SK-N-SH treated with all-trans-retinoic acid at 6 μM for 48 hours (cell line): Measurements from ENCODE around the gene MRAS.

Experiments
- ARNTL ChIP-seq: fragments of 450-650 bp; formaldehyde crosslinking; IDR thresholded peaks from 2 replicates; pipeline ENCODE4 v1.5.0; 2020; ENCODE audit warnings: low read depth, mild to moderate bottlenecking, moderate library complexity, borderline replicate concordance
- BACH2 ChIP-seq: fragments of 250-450 bp; sonication (Bioruptor Pico); IDR thresholded peaks from 2 replicates; pipeline ENCODE4 v1.9.0; 2021; ENCODE audit warnings: mild to moderate bottlenecking, borderline replicate concordance
- SNAI2 ChIP-seq: fragments of 250-450 bp; sonication (Bioruptor Pico); IDR thresholded peaks from 2 replicates; pipeline ENCODE4 v1.5.0; 2020; ENCODE audit warnings: mild to moderate bottlenecking, moderate library complexity
- TCF4 ChIP-seq: fragments of 250-450 bp; sonication (Bioruptor Pico); IDR thresholded peaks from 2 replicates; pipeline ENCODE4 v1.8.0; 2021; ENCODE audit warnings: mild to moderate bottlenecking, moderate library complexity, borderline replicate concordance
- TOX ChIP-seq: fragments of 250-450 bp; sonication (Bioruptor Pico); IDR thresholded peaks from 2 replicates; pipeline ENCODE4 v1.8.0; 2021; ENCODE audit warnings: mild to moderate bottlenecking, moderate library complexity, borderline replicate concordance
- ZFP3 ChIP-seq: fragments of 250-450 bp; sonication (Bioruptor Pico); IDR thresholded peaks from 2 replicates; pipeline ENCODE4 v1.5.0; 2020; ENCODE audit warnings: mild to moderate bottlenecking, moderate library complexity
- ZFP30 ChIP-seq: fragments of 450-650 bp; formaldehyde crosslinking; IDR thresholded peaks from 2 replicates; pipeline ENCODE4 v1.5.0; 2022; ENCODE audit warnings: mild to moderate bottlenecking, moderate library complexity
- ZNF565 ChIP-seq: fragments of 450-650 bp; formaldehyde crosslinking; conservative IDR thresholded peaks from 2 replicates; pipeline ENCODE4 v1.5.0; 2020; ENCODE audit warnings: low read depth, mild to moderate bottlenecking, moderate library complexity
- TF ChIP-seq, protein P1 (sequence below): fragments of 250-450 bp; sonication (Bioruptor Pico); IDR thresholded peaks from 2 replicates; pipeline ENCODE4 v1.8.0; 2020; ENCODE audit warnings: mild to moderate bottlenecking, moderate library complexity, borderline replicate concordance

DNA sequence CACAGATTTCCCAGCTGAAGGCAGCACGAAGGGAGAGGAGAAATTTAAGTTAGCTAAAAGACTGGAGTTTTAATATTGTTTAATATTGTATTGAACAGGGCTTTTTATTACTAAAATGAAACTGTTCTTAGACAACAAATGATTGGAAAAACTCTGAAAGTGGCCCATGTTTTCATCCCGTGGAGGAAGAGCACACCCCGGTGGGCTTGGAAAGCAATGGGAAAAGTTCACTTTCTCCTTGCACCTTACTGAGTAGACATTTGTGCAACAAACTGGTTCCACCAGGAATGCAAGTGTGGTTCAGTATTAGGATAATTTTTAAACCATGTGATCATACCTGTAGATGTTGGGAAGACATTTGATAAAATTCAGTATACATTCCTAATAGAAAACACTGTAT lies 77.8 kb downstream of the MRAS start:
- TF ChIP-seq SNAI2 (CRISPR knock-in tag) (no peak), ZNF565 (no peak), ZFP3 (CRISPR knock-in tag) (no peak), ARNTL (CRISPR knock-in tag) (no peak), BACH2 (CRISPR knock-in tag) (no peak), ZFP30 (CRISPR knock-in tag) (no peak), TCF4 (no peak), TOX (no peak)
- TF ChIP-seq, protein P1, sequence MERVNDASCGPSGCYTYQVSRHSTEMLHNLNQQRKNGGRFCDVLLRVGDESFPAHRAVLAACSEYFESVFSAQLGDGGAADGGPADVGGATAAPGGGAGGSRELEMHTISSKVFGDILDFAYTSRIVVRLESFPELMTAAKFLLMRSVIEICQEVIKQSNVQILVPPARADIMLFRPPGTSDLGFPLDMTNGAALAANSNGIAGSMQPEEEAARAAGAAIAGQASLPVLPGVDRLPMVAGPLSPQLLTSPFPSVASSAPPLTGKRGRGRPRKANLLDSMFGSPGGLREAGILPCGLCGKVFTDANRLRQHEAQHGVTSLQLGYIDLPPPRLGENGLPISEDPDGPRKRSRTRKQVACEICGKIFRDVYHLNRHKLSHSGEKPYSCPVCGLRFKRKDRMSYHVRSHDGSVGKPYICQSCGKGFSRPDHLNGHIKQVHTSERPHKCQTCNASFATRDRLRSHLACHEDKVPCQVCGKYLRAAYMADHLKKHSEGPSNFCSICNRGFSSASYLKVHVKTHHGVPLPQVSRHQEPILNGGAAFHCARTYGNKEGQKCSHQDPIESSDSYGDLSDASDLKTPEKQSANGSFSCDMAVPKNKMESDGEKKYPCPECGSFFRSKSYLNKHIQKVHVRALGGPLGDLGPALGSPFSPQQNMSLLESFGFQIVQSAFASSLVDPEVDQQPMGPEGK (CRISPR knock-in tag): no peak
